K562 (cell line): ENCODE data around the gene LIMCH1.

Source experiments
- ESRRA ChIP-seq: fragments of 450-650 bp; IDR thresholded peaks from 2 replicates; pipeline ENCODE4 v1.6.1; 2014; ENCODE audit warnings: low read depth, mild to moderate bottlenecking, moderate library complexity, borderline replicate concordance
- KLF10 ChIP-seq: fragments of 250-450 bp; sonication (Bioruptor Pico); IDR thresholded peaks from 2 replicates; pipeline ENCODE4 v1.6.1; 2021; ENCODE audit warnings: matching md5 sums
- LCOR ChIP-seq: sonication (generic); formaldehyde crosslinking; IDR thresholded peaks from 2 replicates; pipeline ENCODE4 v1.8.0; 2022; ENCODE audit warnings: mild to moderate bottlenecking, missing genetic modification reagents
- NR2C2 ChIP-seq, 2 experiments: fragments of 200-800 bp in 1 of 2; sonication (Bioruptor generic) in 1 of 2; sonication (generic) in 1 of 2; formaldehyde crosslinking in 1 of 2; IDR thresholded peaks; 2 replicates each; pipeline versions ENCODE4 v1.6.1 to v1.8.0; 2016 to 2022; ENCODE audit warnings: mild to moderate bottlenecking in 1 of 2, missing compliant biosample characterization in 1 of 2, missing genetic modification characterization in 1 of 2, missing genetic modification reagents in 1 of 2
- TAF15 ChIP-seq: fragments of 200-400 bp; formaldehyde crosslinking; IDR thresholded peaks from 2 replicates; pipeline ENCODE4 v1.6.1; 2017; ENCODE audit warnings: mild to moderate bottlenecking, low read depth, low read length, moderate library complexity
- ZNF644 ChIP-seq: fragments of 200-800 bp; sonication (Bioruptor generic); IDR thresholded peaks from 2 replicates; pipeline ENCODE4 v1.6.1; 2016; ENCODE audit warnings: low read depth, missing genetic modification characterization, missing compliant biosample characterization
- ZNF778 ChIP-seq: fragments of 450-650 bp; formaldehyde crosslinking; IDR thresholded peaks from 2 replicates; pipeline ENCODE4 v1.4.0; 2020; ENCODE audit warnings: mild to moderate bottlenecking, moderate library complexity
- TF ChIP-seq, protein P1 (sequence below), 3 experiments: IDR thresholded peaks in 2 of 3; conservative IDR thresholded peaks in 1 of 3; 2 replicates each; pipeline ENCODE4 v1.5.1; 2011 to 2012; ENCODE audit warnings: low read length in 3 of 3, mild to moderate bottlenecking in 3 of 3, control low read depth in 2 of 3, improper control_type of control experiment in 1 of 3, inconsistent platforms in 1 of 3, low read depth in 1 of 3, mixed read lengths in 1 of 3, moderate library complexity in 1 of 3; ENCODE audit not compliant: insufficient read depth in 2 of 3
- TF ChIP-seq, protein P2 (sequence below): fragments of 450-650 bp; IDR thresholded peaks from 2 replicates; pipeline ENCODE4 v1.6.1; 2016; ENCODE audit warnings: missing biosample characterization, missing genetic modification characterization

DNA sequence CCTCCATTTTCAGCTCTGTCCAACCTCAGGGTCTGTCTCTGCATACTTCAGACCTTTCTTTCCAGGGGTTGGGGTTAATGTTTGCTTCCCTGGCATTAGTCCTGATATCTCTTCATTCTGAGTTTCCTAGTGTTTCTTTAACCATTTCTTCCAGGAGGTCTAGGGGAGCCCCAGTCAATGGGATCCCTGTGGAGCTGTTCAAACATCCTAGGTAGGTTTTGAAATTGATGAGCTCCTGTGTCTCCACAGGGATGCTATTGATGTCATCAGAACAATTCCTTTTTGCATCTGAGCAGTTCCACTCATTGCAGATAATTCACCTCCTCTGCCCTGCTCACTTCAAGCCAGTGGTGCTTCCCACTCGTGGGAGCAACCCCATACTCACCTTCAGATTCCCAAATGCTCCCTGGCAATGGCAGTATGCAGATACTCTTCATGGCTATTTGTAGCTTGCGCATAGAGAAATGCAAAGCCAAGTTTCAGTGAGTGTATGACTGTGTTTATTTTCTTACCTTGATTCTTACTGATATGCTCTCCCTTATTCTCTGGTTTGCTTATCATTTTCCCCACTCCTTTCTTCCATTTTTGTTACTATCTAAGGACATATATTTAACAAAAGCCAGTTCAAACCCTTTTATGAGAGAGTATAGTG lies 33.7 kb upstream of the LIMCH1 start:
- TF ChIP-seq ZNF778 (CRISPR knock-in tag), result no peak
- no peak for TF ChIP-seq NR2C2 (CRISPR knock-in tag; IDR thresholded peaks at IDR 0.05)
- TF ChIP-seq NR2C2 (tag; IDR thresholded peaks at IDR 0.05), result no peak
- no peak for TF ChIP-seq TAF15
- no peak for TF ChIP-seq KLF10
- no peak for TF ChIP-seq ZNF644 (tag)
- TF ChIP-seq, protein P1, sequence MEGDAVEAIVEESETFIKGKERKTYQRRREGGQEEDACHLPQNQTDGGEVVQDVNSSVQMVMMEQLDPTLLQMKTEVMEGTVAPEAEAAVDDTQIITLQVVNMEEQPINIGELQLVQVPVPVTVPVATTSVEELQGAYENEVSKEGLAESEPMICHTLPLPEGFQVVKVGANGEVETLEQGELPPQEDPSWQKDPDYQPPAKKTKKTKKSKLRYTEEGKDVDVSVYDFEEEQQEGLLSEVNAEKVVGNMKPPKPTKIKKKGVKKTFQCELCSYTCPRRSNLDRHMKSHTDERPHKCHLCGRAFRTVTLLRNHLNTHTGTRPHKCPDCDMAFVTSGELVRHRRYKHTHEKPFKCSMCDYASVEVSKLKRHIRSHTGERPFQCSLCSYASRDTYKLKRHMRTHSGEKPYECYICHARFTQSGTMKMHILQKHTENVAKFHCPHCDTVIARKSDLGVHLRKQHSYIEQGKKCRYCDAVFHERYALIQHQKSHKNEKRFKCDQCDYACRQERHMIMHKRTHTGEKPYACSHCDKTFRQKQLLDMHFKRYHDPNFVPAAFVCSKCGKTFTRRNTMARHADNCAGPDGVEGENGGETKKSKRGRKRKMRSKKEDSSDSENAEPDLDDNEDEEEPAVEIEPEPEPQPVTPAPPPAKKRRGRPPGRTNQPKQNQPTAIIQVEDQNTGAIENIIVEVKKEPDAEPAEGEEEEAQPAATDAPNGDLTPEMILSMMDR (IDR thresholded peaks at IDR 0.05 in 2 of 3, conservative IDR thresholded peaks at IDR 0.05 in 1 of 3; ENCODE audit: insufficient read depth in 2 of 3, low read depth in 1 of 3, low read length in 3 of 3), result no peak
- TF ChIP-seq ESRRA, result no peak
- TF ChIP-seq, protein P2, sequence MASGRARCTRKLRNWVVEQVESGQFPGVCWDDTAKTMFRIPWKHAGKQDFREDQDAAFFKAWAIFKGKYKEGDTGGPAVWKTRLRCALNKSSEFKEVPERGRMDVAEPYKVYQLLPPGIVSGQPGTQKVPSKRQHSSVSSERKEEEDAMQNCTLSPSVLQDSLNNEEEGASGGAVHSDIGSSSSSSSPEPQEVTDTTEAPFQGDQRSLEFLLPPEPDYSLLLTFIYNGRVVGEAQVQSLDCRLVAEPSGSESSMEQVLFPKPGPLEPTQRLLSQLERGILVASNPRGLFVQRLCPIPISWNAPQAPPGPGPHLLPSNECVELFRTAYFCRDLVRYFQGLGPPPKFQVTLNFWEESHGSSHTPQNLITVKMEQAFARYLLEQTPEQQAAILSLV (tag), result no peak
- TF ChIP-seq LCOR (CRISPR knock-in tag), result no peak
